ENCODE measurements around the gene RAD50.
"Not testable (repeated sequence)": the region's sequence is repeated elsewhere in the genome, so short reads cannot be mapped to it uniquely, and the experiment has no call there.

GRCh38 chr5:132564555-132564954, 7.8 kb downstream of the RAD50 start:
- not testable (repeated sequence) for TF ChIP-seq CTCF, POLR2A (IDR thresholded peaks at IDR 0.05)
